HEK293 (cell line): ENCODE data around the gene BAG1.

Experiments used
- CTCF ChIP-seq: fragments of 450-650 bp; formaldehyde crosslinking; IDR thresholded peaks from 2 replicates; pipeline ENCODE4 v1.5.1; 2016; ENCODE audit warnings: missing biosample characterization, missing genetic modification characterization
- REST ChIP-seq: fragments of 450-650 bp; formaldehyde crosslinking; IDR thresholded peaks from 2 replicates; pipeline ENCODE4 v1.5.1; 2016; ENCODE audit warnings: missing biosample characterization, missing genetic modification characterization
- TSHZ1 ChIP-seq: fragments of 450-650 bp; formaldehyde crosslinking; IDR thresholded peaks from 2 replicates; pipeline ENCODE4 v1.5.1; 2016; ENCODE audit warnings: missing biosample characterization, missing genetic modification characterization, borderline replicate concordance
- ZNF175 ChIP-seq: fragments of 450-650 bp; formaldehyde crosslinking; IDR thresholded peaks from 2 replicates; pipeline ENCODE4 v1.5.1; 2016; ENCODE audit warnings: missing biosample characterization, missing genetic modification characterization
- ZNF23 ChIP-seq: fragments of 450-650 bp; formaldehyde crosslinking; IDR thresholded peaks from 2 replicates; pipeline ENCODE4 v1.5.1; 2016; ENCODE audit warnings: missing biosample characterization, missing genetic modification characterization, borderline replicate concordance
- ZNF335 ChIP-seq: fragments of 450-650 bp; formaldehyde crosslinking; conservative IDR thresholded peaks from 2 replicates; pipeline ENCODE4 v1.5.1; 2016; ENCODE audit warnings: missing biosample characterization, missing genetic modification characterization
- ZNF501 ChIP-seq: fragments of 450-650 bp; formaldehyde crosslinking; IDR thresholded peaks from 2 replicates; pipeline ENCODE4 v1.5.1; 2016; ENCODE audit warnings: missing biosample characterization, missing genetic modification characterization
- ZNF510 ChIP-seq: fragments of 450-650 bp; formaldehyde crosslinking; IDR thresholded peaks from 2 replicates; pipeline ENCODE4 v1.5.1; 2018; ENCODE audit warnings: mild to moderate bottlenecking, missing genetic modification characterization, missing biosample characterization; ENCODE audit not compliant: insufficient replicate concordance
- ZNF558 ChIP-seq: fragments of 450-650 bp; formaldehyde crosslinking; IDR thresholded peaks from 2 replicates; pipeline ENCODE4 v1.5.1; 2016; ENCODE audit warnings: missing biosample characterization, missing genetic modification characterization

- TF ChIP-seq ZNF501 (tag by site-specific recombination) (no peak), TSHZ1 (tag by site-specific recombination) (no peak), ZNF23 (tag by site-specific recombination) (no peak), CTCF (0 out of 2 replicates have a peak, but pooled peaks have one; percentile 8), ZNF175 (tag by site-specific recombination) (no peak), REST (tag by site-specific recombination) (peak; percentile 63), ZNF335 (tag by site-specific recombination) (no peak), ZNF558 (tag by site-specific recombination) (no peak), ZNF510 (tag by site-specific recombination) (no peak)
These were observed 26.5 kb upstream of the BAG1 start for GRCh38 chr9:33291031-33291397.
